GM19238 (cell line): ENCODE measurements around the gene SRMS.

Source experiments
- DNase-seq: peaks from one replicate; pipeline ENCODE4 v3.0.0; 2011; ENCODE audit warnings: low spot score; ENCODE audit not compliant: insufficient read length

Gene SRMS

GRCh38 chr20:63553933-63554290, 6.4 kb upstream of the SRMS start, which contains the start of gene FNDC11:
FNDC11 (plus strand) TSS chr20:63554159; CDS start chr20:63555664, 1,505 bp downstream.
- DNase-seq = no peak

GRCh38 chr20:63553251-63553932, 5.8 kb upstream of the SRMS start:
- DNase-seq = peak; percentile 68

GRCh38 chr20:63552481-63553249, 5.1 kb upstream of the SRMS start:
- DNase-seq = peak; percentile 66

GRCh38 chr20:63551068-63551467, 3.5 kb upstream of the SRMS start:
- DNase-seq = no peak

- DNase-seq = no peak
Observed at GRCh38 chr20:63549679-63550282, 2.2 kb upstream of the SRMS start.

GRCh38 chr20:63549019-63549418, 1.5 kb upstream of the SRMS start:
- no peak for DNase-seq

- no peak for DNase-seq
Observed at GRCh38 chr20:63548542-63548941, 993 bp upstream of the SRMS start.

GRCh38 chr20:63546956-63547724, 409 bp downstream of the SRMS start:
- no peak for DNase-seq

- no peak for DNase-seq
Observed at GRCh38 chr20:63546256-63546955, 1.1 kb downstream of the SRMS start.

GRCh38 chr20:63545814-63546213, 1.7 kb downstream of the SRMS start:
- DNase-seq = no peak

GRCh38 chr20:63544958-63545516, 2.5 kb downstream of the SRMS start:
- DNase-seq = no peak

- DNase-seq = no peak
Observed at GRCh38 chr20:63544241-63544957, 3.1 kb downstream of the SRMS start.

GRCh38 chr20:63543733-63544132, 3.8 kb downstream of the SRMS start:
- no peak for DNase-seq

GRCh38 chr20:63543131-63543530, 4.4 kb downstream of the SRMS start:
- DNase-seq = no peak

- DNase-seq = no peak
Observed at GRCh38 chr20:63542696-63543095, 4.9 kb downstream of the SRMS start.

GRCh38 chr20:63542031-63542559, 5.5 kb downstream of the SRMS start:
- DNase-seq = no peak

- no peak for DNase-seq
Observed at GRCh38 chr20:63541371-63541770, 6.2 kb downstream of the SRMS start.

- DNase-seq = no peak
Observed at GRCh38 chr20:63540417-63541186, 6.9 kb downstream of the SRMS start.
